ENCODE results near the gene DNAJC25.
"Not testable (repeated sequence)": the region's sequence is repeated elsewhere in the genome, so short reads cannot be mapped to it uniquely, and the experiment has no call there.

The DNAJC25 gene

GRCh38 chr9:111628411-111628810 lies 2.7 kb upstream of the DNAJC25 start:
- DNase-seq, result no peak

- DNase-seq, result peak; percentile 5
These were observed 761 bp upstream of the DNAJC25 start for GRCh38 chr9:111630182-111630963.

- no peak for DNase-seq
These were observed 245 bp upstream of the DNAJC25 start for GRCh38 chr9:111630964-111631213.

DNA sequence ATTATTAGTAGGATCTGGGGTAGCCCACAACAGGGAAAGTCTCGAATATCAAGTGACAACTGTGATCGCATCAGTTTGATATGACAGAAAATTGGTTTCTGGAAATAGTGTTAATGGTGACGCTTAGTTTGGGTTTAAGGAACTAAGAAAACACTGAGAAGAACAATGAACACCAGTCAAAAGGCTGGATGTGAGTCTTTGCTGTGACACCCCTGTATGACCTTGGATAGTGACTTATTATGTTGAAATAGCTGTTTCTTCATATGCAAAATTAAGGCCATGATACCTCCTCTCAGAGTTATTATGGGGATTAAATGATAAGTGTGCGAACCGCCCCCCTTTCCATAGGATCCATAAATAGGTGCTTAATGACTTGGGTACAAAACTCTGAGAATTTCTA lies 926 bp downstream of the DNAJC25 start:
- no peak for DNase-seq

DNA sequence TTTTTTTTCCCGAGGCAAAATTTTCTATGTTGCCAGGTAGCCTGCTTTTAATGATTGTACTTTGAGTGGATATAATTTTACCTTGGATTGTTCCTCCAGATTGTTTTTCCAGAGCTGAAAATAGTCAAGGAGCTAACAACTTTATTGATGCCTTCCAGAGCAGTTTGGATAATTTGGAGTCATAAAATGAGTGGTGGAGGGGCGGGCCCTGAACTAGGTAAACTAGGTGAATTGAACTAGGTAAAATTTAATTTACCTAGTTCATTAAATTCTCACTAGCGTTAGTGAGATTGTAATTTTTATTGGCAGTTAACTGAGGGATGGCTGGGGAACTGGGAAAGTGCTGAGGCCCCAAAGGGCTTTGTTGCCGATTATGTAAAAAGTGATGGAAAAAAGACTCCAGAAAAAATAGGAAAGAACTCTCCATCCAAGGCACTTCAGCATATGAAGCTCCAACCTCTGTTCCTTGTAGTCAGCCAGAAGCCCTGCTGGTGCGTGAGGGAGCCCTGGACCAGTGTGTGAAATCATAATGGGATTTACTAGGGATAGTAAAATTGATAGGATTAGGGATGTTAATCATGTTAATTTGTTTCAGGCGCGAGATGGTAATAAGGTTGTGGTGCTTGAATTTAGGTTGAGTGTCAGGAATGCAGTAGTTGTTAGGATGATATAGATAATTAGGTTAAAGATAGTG lies 1.7 kb downstream of the DNAJC25 start:
- no peak for DNase-seq

GRCh38 chr9:111633389-111633736 lies 2.2 kb downstream of the DNAJC25 start:
- DNase-seq, result no peak

DNA sequence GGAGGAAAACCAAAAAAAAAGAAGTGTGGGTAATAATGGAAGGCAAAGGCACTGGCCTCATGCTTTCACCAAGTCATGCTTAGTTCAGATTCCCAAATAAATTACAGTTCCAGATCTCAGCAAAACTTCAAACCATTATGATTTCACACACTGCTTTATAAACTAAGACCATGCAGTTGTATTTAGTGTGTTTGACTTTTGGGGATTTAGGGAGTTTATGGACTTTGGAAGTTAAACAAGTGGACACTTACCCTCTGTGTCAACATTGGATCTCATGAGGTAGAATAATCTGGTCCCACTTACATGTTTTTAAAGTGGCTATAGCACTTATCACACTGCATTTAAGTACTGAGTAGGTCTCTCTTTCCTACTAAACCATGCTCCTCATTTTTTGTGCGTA lies 3.7 kb downstream of the DNAJC25 start:
- DNase-seq, result no peak

GRCh38 chr9:111637421-111637950 lies 6.4 kb downstream of the DNAJC25 start:
- no peak for DNase-seq

- DNase-seq, result no peak
These were observed 13.2 kb downstream of the DNAJC25 start for GRCh38 chr9:111644195-111644772.

DNA sequence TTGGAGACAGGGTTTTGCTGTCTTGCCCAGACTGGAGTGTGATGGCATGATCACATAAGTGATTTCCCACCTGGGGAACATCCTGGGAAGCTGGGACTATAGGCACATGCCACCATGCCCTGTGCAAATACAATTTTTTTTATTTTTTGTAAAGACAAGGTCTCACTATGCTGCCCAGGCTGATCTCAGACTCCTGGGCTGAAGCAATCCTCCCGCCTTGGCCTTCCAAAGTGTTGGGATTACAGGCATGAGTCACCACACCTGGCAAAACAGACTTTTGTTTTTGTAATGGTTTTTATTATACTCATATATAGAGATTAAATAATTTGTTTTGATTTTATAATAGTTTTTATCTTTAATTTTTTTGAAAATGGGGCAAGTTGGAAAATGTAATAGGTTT lies 14.7 kb downstream of the DNAJC25 start:
- no peak for DNase-seq

DNA sequence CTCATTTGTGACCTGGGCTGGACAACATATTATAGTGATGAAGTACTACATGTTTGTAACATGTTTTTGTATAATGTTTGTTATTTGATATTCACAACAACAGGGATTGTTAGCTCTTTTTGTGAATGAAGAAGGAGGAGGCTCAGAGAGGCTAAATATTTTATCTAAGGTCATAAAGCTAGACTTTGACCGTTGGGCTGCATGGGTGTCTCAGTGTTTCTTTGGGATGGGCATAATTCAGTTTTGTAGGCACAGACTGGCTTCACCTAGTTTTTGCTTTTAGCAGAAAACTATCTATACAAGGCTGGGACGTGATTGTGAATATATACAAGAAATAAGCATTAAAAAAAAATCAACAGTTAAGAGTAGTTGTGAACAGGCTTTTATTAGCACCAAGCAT lies 15.3 kb downstream of the DNAJC25 start:
- DNase-seq, result no peak

DNA sequence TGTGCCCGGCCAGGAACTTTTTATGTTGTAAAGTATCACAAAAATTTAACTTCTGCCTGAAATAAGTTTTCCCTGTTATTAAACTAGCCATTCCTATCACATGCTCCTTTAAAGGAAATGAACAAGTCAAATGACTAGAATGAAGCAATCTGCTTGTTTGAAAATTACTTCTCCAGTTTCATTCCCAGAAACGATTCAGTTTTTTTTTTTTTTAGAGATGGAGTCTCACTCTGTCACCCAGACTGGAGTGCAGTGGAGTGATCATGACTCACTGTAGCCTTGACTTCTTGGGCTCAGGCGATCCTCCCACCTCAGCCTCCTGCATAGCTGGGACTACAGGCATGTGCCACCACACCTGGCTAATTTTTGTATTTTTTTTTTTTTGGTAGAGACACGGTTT lies 16.9 kb downstream of the DNAJC25 start:
- no peak for DNase-seq

DNA sequence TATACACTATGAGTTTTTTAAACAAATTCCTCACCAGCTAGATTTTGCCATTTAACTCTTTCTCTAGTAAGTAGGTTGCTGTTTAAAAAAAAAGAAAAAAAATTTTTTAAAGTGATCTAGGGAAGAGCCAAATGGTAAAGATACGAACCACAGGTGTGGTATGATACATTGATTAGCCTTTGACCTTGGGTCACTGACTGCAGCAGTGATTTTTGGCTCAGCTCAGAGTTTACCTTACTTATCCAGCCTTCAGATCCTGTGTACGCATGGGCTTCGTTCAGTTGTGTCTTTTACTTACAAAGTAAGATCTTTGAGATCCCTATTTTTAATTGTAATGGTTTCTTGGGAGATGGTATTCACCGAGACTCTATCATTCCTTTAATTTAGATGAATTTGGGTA lies 17.9 kb downstream of the DNAJC25 start:
- no peak for DNase-seq

DNA sequence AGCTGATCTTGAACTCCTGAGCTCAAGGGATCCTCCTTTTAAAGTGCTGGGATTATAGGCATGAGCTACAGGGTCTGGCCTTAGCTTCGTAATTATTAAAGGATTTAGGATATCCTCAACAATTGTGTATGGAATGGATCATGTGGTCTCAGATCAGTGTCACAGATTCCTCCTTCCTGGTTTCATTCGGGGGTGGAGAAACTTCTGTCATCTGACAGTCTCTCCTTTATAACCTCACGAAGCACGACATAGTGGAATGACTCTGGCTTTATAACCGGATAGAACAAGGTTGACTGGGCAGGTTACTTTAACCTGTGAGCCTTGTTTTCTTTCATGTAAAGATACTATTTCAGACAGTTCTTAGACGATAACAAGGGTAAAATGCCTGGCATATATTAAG lies 25.9 kb downstream of the DNAJC25 start:
- DNase-seq, result no peak

- DNase-seq, result no peak
These were observed 27.8 kb downstream of the DNAJC25 start for GRCh38 chr9:111658943-111659342.

- no peak for DNase-seq
These were observed 28.6 kb downstream of the DNAJC25 start for GRCh38 chr9:111659691-111660090.

DNA sequence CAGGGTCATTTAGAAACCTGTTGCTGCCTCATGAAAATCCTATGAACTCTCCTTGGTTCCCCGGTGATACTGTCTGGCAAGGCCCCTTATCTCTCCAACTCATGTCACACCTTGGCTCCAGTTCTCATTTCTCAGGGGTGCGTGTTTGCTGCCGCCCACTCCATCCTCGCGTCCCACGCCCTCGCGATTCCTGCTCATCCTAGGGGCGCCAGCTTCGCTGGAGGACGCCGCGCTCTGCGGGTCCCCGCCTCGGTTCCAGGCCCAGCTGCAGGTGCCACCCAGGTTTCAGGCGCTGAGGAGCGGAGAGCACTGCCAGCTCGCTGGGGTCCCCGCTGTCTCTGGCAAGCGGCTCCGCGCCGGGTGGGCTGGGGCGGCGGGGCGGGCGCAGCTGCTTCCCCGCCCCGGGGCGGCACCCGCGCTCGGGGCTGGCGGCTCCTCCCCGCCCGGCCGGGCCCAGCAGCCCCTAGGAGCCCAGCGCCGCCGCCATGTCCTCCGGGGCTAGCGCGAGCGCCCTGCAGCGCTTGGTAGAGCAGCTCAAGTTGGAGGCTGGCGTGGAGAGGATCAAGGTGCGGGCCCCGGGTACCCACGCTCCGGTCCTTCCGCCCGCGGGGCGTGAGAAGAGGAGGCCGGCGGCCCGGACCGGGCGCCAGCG lies 30.1 kb downstream of the DNAJC25 start, which contains the start of gene GNG10:
GNG10 (plus strand) TSS at position 456 of the 652 bp plus-strand sequence; CDS start at position 486, 30 bp downstream.
- DNase-seq, result peak; percentile 68

- no peak for DNase-seq
These were observed 30.8 kb downstream of the DNAJC25 start for GRCh38 chr9:111661802-111662521.

GRCh38 chr9:111662576-111663300 lies 31.6 kb downstream of the DNAJC25 start:
- no peak for DNase-seq

- DNase-seq, result peak; percentile 71
These were observed 32.2 kb downstream of the DNAJC25 start for GRCh38 chr9:111663301-111663823.

- no peak for DNase-seq
These were observed 37.0 kb downstream of the DNAJC25 start for GRCh38 chr9:111668026-111668573.

DNA sequence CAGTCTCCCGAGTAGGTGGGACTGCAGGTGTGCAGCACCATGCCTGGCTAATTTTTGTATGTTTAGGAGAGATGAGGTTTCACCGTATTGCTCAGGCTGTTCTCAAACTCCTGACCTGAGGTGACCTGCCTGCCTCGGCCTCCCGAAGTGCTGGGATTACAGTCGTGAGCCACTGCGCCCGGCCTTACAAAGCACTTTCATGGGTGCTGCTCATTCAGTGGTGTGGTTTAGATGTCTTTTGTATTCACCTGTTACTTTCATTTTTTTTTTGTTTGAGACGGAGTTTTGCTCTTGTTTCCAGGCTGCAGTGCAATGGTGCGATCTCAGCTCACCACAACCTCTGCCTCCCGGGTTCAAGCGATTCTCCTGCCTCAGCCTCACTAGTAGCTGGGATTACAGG lies 37.5 kb downstream of the DNAJC25 start:
- not testable (repeated sequence) for DNase-seq
